ENCODE results near the gene PDE5A.

GRCh38 chr4:119627267-119628255 is 1.0 kb downstream of the PDE5A start:
- no peak for TF ChIP-seq POLR2A (IDR thresholded peaks at IDR 0.05; ENCODE audit: low read depth)
- TF ChIP-seq EP300 (IDR thresholded peaks at IDR 0.05) = no peak
- peak; percentile 58 to 84 (median 75) for TF ChIP-seq CTCF (IDR thresholded peaks at IDR 0.05)
- peak; percentile 65 to 66 for TF ChIP-seq POLR2AphosphoS5 (IDR thresholded peaks at IDR 0.05)
